Right lobe of liver (tissue), 6 donors: ENCODE data around the gene RBM8A. TPM values are rescaled to one million over a fixed set of nuclear protein-coding genes. Genes with fewer than 3 reads are reported as not detected.
A peak's percentile ranks its signal among the peaks of the same experiment; 100 is the strongest.

Experiments used
- ATAC-seq, 4 donors: fragments of 200-7000 bp; cut with Tn5 transposase; one replicate each; pipeline ENCODE4 v1.9.1; 2020; ENCODE audit warnings: mild to moderate bottlenecking in 4 of 4, moderate library complexity in 4 of 4
- DNase-seq, 3 donors: peaks; one replicate each; pipeline ENCODE4 v3.0.0-alpha.2; 2020
- H3K27ac ChIP-seq, 3 donors: fragments of 200-600 bp; one replicate each; pipeline ENCODE4 v1.8.0; 2022
- H3K27me3 ChIP-seq, 2 donors: fragments of 200-600 bp; one replicate each; pipeline ENCODE4 v1.8.0; 2022
- H3K36me3 ChIP-seq, 4 donors: fragments of 200-600 bp; sonication (generic) in 1 of 4; one replicate each; pipeline versions ENCODE4 v1.5.1 to v1.8.0; 2017 to 2022; ENCODE audit warnings: control low read depth in 1 of 4
- H3K4me1 ChIP-seq, 4 donors: fragments of 200-600 bp; sonication (generic) in 1 of 4; one replicate each; pipeline versions ENCODE4 v1.5.1 to v1.8.0; 2017 to 2022; ENCODE audit warnings: control low read depth in 1 of 4
- H3K4me3 ChIP-seq, 3 donors: fragments of 200-600 bp; one replicate each; pipeline ENCODE4 v1.8.0; 2022
- H3K9me3 ChIP-seq, 4 donors: fragments of 200-600 bp; sonication (generic) in 1 of 4; one replicate each; pipeline versions ENCODE4 v1.5.1 to v1.8.0; 2017 to 2022; ENCODE audit warnings: control low read depth in 1 of 4
- CTCF ChIP-seq, 4 donors: fragments of 200-600 bp in 3 of 4; fragments of 450-650 bp in 1 of 4; IDR thresholded peaks; one replicate each; pipeline versions ENCODE4 v1.5.1 to v1.8.0; 2016 to 2022; ENCODE audit warnings: antibody characterized with exemption in 4 of 4, mild to moderate bottlenecking in 2 of 4
- POLR2A ChIP-seq: fragments of 450-650 bp; IDR thresholded peaks from one replicate; pipeline ENCODE4 v1.6.1; 2017; ENCODE audit warnings: antibody characterized with exemption, mild to moderate bottlenecking
- WGBS: methylation state at CpG from one replicate; pipeline ENCODE4 v1.1.6; 2018; ENCODE audit warnings: low coverage, low lambda C conversion rate; ENCODE audit not compliant: insufficient coverage; ENCODE audit errors: missing lambda C conversion rate; 5-methylcytosine and 5-hydroxymethylcytosine counted together
- intact Hi-C, 2 donors: fragments of 100-400 bp; cut with DNase I; formaldehyde crosslinking; loops; one replicate each; pipeline versions ENCODE4 v1.11.2 to v1.14.1; 2022
- total RNA-seq, 6 experiments: library from RNA; depleted of rRNA in 2 of 6; stranded (reverse); fragments of >200 nt in 2 of 6; fragmentation: NEBNext Ultra II Directional in 3 of 6; extraction: Animal tissue kit (Norgen Biotek cat#: 25700) in 3 of 6; gene quantifications; one replicate each; pipeline versions ENCODE4 v1.1.0 to v1.2.4, GENCODE V29; 2016 to 2023
- donor health status: DM: no; HTN: yes; CAD: no.
- donor health status: DM: no; HTN: no; CAD: no.
- donor health status: DM: no; HTN: no; CAD: no.
- donor health status: DM: no; HTN: yes; CAD: no.
- donor health status: DM: no; HTN: yes; CAD: no.

Gene RBM8A
- total RNA-seq, 6 experiments from 2014 or later, result 41.1 to 68.4 (median 56.3) TPM

DNA sequence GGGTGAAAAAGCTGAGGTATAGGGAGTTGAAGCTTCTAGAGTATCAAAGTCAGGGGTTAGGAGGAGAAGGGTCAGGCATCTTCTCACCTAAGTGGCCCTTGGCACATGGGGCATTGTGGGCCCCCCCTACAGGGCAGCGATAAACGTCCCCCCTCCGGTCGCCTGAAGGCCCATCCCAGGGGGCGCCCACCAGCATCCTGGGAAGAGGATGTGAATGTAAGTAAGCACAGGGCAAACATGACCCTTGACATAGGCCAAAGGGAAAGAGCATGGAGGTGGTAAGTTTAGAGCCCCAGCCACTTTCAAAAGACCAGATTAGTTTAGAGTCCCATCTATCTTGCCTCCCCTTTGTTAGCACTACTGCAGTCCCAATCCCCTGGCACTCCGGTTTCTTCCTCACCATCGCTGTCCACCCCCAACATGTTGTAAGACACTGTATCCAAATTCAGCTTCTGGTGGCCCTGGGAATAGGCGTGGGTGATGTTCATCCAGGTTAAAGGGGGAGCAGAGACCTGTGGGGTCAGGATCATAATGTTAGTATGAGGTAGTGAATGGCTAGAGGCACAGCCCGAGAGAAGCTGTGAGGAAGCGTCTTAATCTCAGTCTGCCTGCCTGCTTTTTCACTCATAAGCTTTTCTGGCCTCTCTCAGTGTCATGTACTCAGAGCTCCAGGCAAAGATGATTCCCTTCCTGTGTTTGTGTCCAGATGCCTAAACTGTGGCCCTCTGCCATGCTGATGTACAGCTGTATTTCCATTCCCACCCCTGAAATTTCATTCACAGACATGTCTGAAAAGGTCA, 20.1 kb downstream of the RBM8A start:
- no peak overlapping the region for H3K27ac ChIP-seq
- DNase-seq, result no peak

GRCh38 chr1:145901312-145902021, 25.8 kb downstream of the RBM8A start:
- no peak for DNase-seq
- intact Hi-C loops, result loop anchor here in 1 of 2 donors (10.0 kb wide), 1 partner anchor 47 kb away; the partner anchor contains the start of gene PIAS3
- WGBS, result 92% methylated on average over 8 of the region's 12 CpGs

More for the DNA sequence above, 20.1 kb downstream of the RBM8A start:
- peak in 1 of 4 donors; percentile 23 for ATAC-seq
- 56% methylated on average over 4 of the region's 10 CpGs for WGBS
- no peak for TF ChIP-seq CTCF (IDR thresholded peaks at IDR 0.05)
- TF ChIP-seq POLR2A, result no peak
- H3K27me3 ChIP-seq, result no peaks in the 10 kb centered on the region
- H3K4me1 ChIP-seq, result no peaks in the 10 kb centered on the region
- peaks cover 0 to 15% (median 3%) of the 10 kb centered on the region in 4 donors for H3K36me3 ChIP-seq
- H3K9me3 ChIP-seq, result no peaks in the 10 kb centered on the region
- no peak overlapping the region for H3K4me3 ChIP-seq
- intact Hi-C loops, result loop anchor here in 1 of 2 donors (10.0 kb wide), 1 partner anchor 52 kb away; the partner anchor contains the start of gene PIAS3

GRCh38 chr1:145898756-145899155, 28.5 kb downstream of the RBM8A start:
- intact Hi-C loops, result no loop called here
- 0% methylated on average over 1 of the region's 5 CpGs for WGBS
- no peak for ATAC-seq

More at GRCh38 chr1:145901312-145902021, 25.8 kb downstream of the RBM8A start:
- Histone ChIP-seq H3K27me3 (no peaks in the 10 kb centered on the region), H3K36me3 (no peaks in the 10 kb centered on the region), H3K4me3 (no peak overlapping the region), H3K9me3 (no peaks in the 10 kb centered on the region), H3K4me1 (no peaks in the 10 kb centered on the region), H3K27ac (no peak overlapping the region)
- TF ChIP-seq CTCF (IDR thresholded peaks at IDR 0.05), result no peak
- no peak for TF ChIP-seq POLR2A
- no peak for ATAC-seq

GRCh38 chr1:145897969-145898368, 29.3 kb downstream of the RBM8A start:
- H3K9me3 ChIP-seq, result no peaks in the 10 kb centered on the region

More at GRCh38 chr1:145898756-145899155, 28.5 kb downstream of the RBM8A start:
- Histone ChIP-seq H3K27me3 (no peaks in the 10 kb centered on the region), H3K9me3 (no peaks in the 10 kb centered on the region), H3K4me3 (no peak overlapping the region), H3K4me1 (no peaks in the 10 kb centered on the region), H3K27ac (no peak overlapping the region), H3K36me3 (no peaks in the 10 kb centered on the region)
- no peak for DNase-seq
- TF ChIP-seq CTCF (IDR thresholded peaks at IDR 0.05) (no peak), POLR2A (no peak)

More at GRCh38 chr1:145897969-145898368, 29.3 kb downstream of the RBM8A start:
- WGBS, result 42% methylated on average over 1 of the region's 1 CpG
- H3K4me3 ChIP-seq, result no peak overlapping the region
- ATAC-seq (peak in 3 of 4 donors; percentile 16 to 42 (median 25)), DNase-seq (no peak)
- no peaks in the 10 kb centered on the region for H3K4me1 ChIP-seq
- no peaks in the 10 kb centered on the region for H3K27me3 ChIP-seq
- intact Hi-C loops, result no loop called here
- no peak overlapping the region for H3K27ac ChIP-seq
- no peaks in the 10 kb centered on the region for H3K36me3 ChIP-seq
- TF ChIP-seq POLR2A (no peak), CTCF (IDR thresholded peaks at IDR 0.05) (no peak)
